HG02938 (cell line): ENCODE measurements around the gene S1PR1.

ENCODE experiments used
- ATAC-seq: cut with Tn5 transposase; IDR thresholded peaks from one replicate; pipeline ENCODE4 v1.9.1; 2021; ENCODE audit warnings: mild to moderate bottlenecking, moderate library complexity; ENCODE audit not compliant: unreplicated experiment

The S1PR1 gene

DNA sequence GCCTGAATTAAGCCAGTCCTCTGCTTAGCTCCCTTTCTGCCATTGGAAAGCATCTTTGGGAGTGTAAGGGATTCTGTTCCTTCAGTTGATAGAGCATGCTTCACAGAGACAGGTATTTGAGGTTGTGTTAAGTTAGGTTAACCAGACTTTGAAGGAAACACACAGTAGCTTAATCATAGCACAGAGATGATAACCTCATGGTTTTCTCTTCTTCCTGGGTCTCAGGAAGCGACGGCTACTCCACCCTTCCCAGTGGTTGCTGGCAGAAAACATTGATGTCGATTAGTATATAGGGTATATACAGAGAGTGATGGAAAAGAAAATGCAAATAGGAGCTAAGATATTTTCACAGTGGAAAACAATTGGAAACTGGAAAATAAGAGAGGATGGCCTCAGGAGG is 42.0 kb downstream of the S1PR1 start:
- ATAC-seq, result no peak

DNA sequence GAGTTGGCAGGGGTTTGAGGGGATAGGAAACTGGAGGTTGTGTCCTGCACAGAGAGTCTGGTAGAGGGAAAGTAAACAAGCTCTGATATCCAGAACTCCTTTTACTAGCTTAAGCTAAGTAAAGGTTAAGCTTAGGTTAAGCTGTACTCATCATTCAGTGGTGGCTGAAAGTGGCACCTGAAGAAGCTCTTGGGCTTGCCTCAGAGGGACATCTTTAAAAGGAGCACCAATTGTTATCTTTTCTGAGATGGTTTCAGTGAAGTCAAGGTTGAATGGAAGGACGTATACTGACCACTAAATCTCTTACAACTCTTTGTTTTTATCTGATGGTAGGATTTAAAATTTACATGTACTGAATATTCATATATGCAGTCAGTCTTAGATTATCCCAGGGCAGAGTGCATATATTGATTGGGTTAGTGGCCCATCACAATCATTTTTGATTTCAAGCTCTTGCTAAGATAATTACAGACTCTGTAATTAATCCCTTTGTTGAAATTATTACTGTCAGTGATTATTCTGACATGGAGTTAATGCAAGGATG is 43.3 kb downstream of the S1PR1 start:
- ATAC-seq, result no peak

DNA sequence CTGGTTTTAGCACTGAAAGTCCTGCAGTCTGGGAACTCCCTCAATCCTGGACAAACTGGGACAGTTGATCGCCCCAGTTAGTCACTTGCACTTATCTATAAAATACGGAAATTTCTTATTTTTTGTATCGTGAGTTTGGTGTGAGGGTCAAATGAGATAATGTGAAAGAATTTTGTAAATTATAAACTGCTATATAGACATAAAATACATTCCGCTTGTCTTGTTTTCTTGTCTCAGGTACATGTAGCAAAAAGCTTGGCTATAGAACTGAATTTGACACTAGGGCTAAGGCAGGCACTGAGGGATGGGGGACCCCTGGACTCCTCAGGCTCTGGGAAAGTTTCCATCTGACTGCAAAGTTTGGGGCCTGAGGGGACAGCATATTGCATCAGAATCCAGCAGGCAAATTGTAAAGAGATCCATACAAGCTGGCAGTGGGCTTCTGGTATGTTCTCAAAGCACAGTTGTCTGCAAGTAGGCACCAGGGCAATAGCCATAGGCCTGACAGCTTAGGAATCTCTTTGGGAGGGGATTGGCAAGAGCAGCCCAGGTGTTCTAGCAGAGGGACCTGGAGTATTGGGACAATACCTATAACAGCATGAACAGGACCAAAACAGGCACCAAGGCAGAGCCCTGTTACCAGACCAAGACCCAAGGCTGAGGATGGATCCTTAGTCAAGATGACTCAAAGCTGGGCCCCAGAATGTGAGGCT is 44.3 kb downstream of the S1PR1 start:
- ATAC-seq, result no peak

DNA sequence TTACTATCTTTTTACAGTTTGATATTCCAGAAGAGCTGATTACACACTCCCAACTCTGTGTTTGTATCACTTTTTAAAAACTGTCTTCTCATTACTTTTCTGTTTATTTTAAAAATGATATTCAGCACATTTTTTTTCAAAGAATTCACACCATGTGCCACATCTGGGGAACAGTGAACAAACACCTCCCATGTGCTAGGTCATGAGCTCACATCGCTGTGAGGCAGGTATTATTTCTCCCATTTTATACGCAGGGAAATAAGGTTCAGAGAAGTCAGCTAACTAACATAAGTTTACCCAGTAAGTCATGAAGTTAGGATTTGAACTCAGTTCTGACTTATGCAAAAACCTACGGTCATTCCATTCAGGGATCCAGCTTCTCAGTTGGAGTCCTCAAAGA is 44.9 kb downstream of the S1PR1 start:
- ATAC-seq, result no peak

DNA sequence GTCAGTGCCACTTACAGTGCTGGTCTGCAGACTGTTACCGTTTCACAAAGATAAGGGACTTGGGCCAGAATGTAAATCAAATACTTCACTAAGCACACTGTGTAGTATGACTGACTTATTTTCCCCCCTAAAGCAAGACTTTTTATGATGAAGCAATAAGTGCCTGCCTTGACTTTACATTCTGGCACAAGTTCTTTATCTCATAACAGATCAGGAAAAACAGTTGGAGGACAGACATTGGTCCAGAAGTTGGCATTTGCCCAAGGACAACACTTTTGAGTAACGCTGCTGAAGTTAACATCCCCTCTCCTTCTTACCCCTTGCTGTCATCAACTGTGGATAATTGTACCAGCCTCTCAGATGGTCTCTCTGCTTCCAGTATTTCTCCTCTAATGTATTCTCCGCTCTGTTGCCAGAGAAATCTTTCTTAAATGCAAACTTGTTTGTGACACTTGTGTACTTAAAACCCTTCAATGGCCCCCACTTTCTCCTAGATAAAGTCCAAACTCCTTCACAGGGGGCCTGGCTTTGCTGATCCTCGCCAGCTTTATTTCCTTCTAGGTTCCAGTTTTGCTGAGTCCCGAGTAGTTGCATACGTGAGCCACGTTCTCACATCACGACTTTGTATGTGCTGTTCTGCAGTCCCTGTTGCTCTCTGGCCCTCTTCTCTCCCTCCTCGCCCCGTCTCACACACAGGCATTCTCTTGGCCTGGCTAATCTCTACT is 45.7 kb downstream of the S1PR1 start:
- no peak for ATAC-seq

DNA sequence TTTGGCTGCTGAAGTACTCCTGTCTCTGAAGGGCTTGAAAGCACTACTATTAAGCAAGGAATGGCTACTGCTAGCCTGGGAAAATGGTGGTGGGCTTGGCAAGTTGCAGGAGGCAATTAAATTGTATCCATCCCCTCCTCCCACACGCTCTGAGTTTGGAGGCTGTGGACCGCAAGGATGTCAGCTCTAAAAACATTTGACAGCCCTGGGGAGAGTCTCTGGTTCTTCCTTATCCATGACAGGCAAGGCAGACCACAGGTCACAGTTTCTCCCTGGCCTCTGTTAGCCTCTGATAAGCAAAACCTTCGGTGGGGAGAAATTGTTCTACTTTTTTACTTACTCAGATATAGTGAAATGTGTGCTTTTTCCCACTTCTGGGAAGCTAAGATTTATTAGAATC is 46.6 kb downstream of the S1PR1 start:
- no peak for ATAC-seq

DNA sequence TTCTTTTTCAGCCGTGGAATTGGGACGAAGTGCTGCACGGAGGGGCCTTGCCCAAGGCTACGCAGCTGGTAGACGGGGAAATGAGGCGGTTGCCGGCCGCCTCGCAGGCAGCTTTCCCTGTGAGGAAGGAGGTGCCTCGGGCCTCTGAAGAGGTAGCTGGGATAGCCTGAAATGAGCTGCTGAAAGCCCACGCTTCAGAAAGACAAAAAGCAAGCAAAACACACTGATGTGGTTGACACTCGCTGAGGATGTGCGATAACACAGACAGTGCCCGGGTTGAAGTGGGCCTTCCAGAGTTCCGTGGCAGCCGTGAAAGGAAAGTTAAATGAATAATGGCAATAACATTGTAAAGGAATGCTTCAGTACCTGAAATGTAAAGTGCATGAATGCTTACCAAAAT is 47.2 kb downstream of the S1PR1 start:
- ATAC-seq, result no peak

DNA sequence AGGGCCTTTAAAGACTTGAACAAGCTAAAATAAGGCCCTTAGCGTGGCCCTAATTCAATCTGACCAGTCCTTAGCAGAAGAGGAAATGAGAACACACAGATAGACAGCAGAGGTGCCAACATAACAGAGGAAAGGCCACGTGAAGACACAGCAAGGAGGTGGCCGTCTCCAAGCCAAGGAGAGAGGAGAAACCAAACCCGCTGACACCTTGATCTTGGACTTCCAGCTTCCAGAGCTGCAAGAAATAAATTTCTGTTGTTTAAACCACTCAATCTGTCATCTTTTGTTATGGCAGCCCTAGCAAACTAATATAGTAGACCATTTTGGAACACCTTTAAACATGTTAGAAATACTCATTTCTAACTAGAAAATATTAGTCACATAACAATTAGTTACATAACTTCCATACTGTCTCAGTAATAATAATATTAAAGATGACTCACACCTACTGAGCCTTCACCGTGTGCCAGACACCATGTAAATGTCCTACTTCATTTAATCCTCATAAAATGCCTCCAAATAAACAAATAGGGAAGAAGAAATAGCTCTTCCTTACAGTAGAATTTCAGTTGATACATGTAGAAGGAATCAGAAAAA is 47.9 kb downstream of the S1PR1 start:
- ATAC-seq, result no peak

DNA sequence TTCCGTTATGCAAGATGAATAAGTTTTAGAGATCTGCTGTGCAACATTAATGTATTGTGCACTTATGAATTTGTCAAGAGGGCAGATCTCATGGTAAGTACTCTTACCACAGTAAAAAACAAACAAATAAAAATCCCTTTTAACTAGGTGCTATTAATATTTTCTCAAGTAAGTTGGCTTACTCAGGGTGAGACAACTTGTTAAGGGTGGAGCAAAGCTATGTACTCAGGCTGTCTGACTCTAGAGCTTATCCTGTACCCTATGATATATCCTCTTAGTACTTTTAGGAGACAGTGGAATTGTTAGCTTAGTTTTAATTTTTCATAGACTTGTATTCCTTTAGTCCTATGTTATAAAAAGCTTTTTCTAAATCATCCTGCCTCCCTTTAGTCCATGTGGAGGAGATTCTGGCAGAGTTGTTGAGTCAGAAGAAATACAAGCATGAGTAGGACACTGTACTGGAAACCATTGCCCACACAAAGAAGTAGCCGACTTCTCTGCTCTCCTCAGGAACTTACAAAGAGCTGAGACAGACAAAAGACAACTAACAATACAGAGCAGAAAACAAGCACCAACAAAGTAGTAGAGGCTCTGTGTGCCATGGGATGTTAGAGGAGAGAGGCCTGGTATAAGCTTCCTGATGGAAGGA is 49.2 kb downstream of the S1PR1 start:
- no peak for ATAC-seq

DNA sequence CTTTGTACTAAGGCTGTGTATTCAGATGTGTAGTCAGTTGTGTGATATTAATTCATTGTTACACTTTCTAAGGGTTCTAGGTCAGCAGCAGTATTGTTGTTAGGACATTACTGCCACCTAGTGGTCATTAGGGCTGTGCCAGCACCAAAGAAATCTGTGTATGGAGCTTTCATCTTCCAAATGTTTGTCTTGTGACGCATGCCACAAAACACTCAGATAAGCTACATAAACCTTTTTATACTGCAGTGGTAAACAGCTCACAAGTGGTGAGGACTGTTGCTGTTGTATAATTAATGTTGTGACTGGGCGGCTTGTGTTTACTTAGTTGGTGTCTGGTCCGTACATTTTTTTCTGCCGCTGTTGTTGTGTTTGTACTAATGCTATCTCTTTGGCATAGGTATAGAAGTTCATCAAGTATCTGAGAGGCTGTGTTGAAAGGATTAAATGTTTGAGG is 51.7 kb downstream of the S1PR1 start:
- peak; percentile 60 for ATAC-seq

DNA sequence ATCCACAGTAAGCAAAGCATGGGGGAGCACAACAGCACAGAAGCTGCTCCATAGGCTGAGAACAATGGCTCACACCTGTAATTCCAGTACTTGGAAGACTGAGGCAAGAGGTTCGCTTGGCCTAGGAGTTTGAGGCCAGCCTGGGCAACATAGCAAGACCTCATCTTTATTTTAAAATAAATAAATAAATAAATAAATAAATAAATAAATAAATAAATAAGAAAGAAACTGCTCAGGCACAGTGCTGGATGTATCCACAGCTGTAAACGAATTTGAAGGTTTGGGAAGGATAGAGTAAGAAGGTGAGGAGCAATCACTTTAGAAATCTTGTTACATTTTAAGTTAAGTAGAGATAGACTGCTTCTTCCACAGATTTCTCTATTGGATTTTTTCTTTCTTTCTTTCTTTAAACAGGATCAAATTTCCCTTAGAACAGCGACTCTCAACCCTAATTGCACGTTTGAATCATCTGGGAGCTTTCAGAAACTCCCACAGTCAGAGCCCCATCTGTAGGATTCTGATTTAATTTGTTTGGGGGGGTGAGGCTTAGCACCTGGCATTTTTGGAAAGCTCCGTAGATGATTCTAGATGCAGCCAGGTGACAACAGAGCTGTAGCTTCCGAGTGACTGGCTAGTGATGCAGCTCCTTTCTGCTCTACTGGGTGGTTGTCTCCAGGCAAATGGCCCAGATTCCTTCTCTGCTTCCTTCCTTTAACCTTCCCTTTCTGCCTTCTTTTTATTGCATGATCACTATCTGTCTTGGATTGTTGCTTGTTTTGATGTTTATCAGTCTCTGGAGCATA is 53.5 kb downstream of the S1PR1 start:
- ATAC-seq, result no peak
